NOMO-1 treated with dmso at 0.1 percent for 144 hours (cell line): ENCODE results near the gene GOLGA6L4.
"Not testable (repeated sequence)": the region's sequence is repeated elsewhere in the genome, so short reads cannot be mapped to it uniquely, and the experiment has no call there.

ENCODE experiments used
- DNase-seq: peaks from one replicate; lab custom pipeline; 2025; ENCODE audit not compliant: unreplicated experiment; lab: John Stamatoyannopoulos, UW

Gene GOLGA6L4, protein sequence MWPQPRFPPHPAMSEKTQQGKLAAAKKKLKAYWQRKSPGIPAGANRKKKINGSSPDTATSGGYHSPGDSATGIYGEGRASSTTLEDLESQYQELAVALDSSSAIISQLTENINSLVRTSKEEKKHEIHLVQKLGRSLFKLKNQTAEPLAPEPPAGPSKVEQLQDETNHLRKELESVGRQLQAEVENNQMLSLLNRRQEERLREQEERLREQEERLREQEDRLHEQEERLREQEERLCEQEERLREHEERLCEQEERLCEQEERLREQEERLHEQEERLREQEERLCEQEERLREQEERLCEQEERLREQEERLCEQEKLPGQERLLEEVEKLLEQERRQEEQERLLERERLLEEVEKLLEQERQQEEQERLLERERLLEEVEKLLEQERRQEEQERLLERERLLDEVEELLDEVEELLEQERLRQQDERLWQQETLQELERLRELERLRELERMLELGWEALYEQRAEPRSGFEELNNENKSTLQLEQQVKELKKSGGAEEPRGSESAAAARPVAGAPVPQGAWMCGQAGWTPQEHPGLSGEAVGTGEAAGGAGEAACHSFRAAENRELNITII

DNA sequence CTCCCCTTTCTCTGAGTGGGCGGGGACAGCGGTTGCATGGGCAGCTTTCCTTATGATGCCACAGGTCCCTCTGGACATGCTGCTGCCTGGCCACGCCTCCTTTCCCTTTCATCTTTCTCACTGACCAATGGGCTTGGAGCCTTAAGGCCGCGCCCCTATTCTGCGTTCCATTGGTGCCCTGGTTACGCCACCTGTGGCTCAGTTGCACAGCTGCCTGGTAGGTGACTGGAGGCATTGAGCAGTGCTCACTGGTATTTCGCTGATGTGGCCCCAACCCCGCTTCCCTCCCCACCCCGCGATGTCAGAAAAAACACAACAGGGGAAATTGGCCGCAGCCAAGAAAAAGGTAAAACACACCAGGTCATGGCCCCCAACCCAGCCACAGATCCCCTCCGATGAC lies at the start of gene GOLGA6L4:
Gene GOLGA6L4 (plus strand): TSS at position 201 of the 400 bp plus-strand sequence. CDS start 62 bp downstream, at position 263.
- DNase-seq = not testable (repeated sequence)

GRCh38 chr15:84192982-84193381 lies 42.6 kb upstream of the GOLGA6L4 start:
- not testable (repeated sequence) for DNase-seq

DNA sequence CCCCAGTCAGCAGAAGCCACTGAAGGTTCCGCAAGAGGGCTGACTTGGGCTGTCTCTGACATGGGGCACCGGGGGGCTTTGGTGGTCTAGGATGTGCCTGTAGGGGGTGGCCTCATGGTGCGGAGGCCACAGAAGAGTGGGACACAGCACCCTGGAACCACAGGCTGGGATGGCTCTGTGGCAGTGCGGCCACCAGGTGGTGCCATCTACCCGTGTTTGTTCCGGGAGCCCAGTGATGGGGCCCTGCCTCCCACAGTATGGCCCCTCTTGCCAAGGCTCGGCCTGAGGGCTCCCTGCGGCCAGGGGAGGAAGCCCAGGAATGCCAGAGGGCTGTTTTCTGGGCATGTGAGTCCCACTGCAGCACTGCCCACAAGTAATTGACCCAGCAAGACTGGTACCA lies 40.0 kb upstream of the GOLGA6L4 start:
- DNase-seq = not testable (repeated sequence)

DNA sequence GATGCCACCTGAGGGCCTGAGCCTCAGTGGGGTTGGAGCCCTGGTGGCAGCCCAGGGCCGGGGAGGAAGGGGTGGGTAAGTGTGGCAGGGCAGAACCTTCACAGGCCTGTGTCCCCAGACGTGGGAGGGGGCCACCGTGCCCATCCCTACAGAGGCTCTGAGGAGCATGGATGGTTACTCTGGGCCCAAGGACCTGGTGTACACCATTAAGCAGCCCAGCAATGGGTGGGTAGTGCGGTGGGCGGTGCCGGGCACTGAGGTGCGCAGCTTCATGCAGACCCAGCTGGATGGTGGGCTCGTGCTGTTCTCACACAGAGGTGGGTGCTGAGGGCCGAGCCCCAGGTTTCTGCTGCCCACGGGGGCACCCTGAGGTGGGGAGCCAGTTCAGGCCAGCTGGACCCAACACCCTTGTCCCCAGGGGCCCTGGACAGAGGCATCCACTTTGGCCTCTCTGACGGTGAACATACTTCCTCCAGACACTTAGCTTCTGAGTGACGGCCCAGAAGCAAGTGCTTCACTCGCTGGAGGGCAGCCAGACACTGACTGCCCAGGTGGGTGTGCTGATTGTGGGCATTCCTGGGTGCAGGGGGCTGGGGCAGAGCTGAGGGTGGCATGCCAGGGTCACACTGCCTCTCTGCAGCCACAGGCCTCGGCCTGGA lies 38.9 kb upstream of the GOLGA6L4 start:
- DNase-seq = not testable (repeated sequence)

DNA sequence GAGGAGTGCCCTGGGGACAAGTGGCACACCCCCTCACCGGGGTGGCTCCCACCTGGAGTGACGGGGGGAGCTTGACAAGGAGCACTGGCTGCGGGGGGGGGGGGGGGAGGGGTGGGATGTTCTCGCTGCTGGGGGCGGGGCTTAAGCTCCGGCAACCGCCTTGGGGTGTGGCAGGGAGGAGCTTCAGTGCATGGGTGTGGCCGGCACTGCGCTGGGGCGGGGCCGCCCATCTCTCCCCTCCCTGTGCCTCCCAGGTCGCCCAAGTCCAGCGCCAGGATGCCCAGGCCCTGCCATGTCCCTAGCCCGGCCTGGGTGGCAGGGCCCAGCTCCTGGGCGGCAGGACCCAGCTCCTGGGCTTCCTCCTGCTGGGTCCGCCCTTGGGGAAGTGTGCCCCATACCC lies 35.7 kb upstream of the GOLGA6L4 start:
- DNase-seq = not testable (repeated sequence)

DNA sequence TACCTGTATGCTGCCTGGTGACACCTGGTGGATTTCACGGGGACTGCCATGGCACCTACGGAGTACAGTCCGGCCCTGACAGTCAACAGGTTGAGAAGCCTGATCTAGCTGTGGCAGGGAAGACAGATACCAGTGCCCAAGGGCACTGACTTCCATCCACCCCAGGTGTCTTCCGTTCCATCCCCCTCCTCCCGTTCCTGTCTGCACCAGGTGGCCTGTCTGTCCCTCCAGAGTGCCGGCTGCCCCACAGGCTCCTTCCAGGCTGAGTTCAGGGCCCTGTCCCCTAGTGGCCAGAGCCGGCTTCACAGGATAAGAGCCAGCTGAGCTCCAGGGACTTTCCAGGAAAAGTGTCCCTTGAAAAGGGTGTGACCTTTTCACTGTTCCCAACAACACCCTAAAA lies 10.9 kb downstream of the GOLGA6L4 start:
- DNase-seq = not testable (repeated sequence)
